ENCODE data around the gene IDI1.
A peak's percentile ranks its signal among the peaks of the same experiment; 100 is the strongest.
"Not testable (repeated sequence)": the region's sequence is repeated elsewhere in the genome, so short reads cannot be mapped to it uniquely, and the experiment has no call there.

Gene IDI1

DNA sequence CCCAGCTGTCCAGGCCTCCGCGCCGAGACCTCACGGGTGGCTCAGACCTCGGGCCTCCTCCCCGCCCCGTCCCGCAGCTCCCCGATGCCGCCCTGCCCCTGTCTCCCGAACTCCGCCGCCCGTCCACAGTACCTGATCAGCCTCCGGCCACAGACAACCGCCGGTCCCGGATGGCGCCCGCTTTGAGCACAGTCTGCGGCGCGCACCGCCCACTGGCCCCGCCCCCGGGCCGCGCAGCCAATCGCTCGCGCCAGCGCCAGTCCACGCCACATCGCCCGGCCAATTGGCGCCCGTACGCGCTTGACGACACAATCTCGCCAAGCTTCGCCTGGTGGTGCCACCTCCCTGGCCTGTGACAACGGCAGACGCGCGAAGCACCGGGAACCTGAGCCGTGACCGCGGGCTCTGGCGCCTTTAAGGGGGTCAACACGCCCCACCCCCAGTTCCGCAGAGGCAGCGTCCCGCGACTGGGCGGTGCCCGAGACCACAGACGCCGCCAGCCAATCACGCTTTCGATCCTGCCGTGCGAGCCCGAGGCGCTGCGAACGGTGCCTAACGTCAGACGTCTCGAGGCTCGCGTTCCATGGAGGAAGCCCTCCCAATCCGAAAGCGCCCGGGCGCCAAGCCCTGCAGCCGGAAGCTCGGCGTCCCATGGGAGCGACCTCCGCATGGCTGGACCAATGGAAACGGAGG is at the start of gene IDI1:
TSS of gene IDI1 (minus strand) at position 388 of the 693 bp plus-strand sequence. CDS start at position 272, 116 bp downstream.
- DNase-seq (ENCODE audit: low read depth), result peak; percentile 91

- DNase-seq (ENCODE audit: low read depth), result no peak
These were observed 48.5 kb upstream of the IDI1 start for GRCh38 chr10:1097436-1097835.

DNA sequence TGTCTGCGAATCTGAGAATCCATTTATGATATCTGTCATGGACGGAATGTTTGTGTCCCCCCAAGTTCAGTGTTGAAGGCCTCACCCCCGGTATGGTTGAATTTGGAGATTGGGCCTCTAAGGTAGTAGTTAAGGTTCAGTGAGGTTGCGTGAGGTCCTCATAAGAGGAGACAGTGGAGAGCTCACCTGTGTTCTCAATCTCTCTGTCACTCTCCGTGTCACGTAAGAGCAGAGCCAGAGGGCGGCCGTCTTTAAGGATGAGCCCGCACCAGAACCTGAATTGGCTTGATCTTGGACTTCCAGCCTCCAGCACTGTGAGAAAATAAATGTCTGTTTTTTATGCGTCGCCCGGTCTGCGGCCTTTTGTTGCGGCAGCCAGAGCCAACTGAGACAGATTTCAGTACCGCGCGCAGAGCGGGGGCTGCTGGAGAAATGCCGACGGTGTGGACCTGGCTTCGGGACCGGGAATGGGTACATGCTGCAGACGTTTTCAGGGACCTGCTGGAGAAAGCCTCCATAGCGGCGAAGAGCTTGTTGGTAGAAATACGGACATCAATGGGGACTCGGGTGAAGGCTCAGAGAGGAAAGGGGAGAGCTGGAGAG is 47.5 kb upstream of the IDI1 start:
- no peak for DNase-seq (ENCODE audit: low read depth)

GRCh38 chr10:1095498-1095897 is 46.6 kb upstream of the IDI1 start:
- DNase-seq (ENCODE audit: low read depth), result no peak

DNA sequence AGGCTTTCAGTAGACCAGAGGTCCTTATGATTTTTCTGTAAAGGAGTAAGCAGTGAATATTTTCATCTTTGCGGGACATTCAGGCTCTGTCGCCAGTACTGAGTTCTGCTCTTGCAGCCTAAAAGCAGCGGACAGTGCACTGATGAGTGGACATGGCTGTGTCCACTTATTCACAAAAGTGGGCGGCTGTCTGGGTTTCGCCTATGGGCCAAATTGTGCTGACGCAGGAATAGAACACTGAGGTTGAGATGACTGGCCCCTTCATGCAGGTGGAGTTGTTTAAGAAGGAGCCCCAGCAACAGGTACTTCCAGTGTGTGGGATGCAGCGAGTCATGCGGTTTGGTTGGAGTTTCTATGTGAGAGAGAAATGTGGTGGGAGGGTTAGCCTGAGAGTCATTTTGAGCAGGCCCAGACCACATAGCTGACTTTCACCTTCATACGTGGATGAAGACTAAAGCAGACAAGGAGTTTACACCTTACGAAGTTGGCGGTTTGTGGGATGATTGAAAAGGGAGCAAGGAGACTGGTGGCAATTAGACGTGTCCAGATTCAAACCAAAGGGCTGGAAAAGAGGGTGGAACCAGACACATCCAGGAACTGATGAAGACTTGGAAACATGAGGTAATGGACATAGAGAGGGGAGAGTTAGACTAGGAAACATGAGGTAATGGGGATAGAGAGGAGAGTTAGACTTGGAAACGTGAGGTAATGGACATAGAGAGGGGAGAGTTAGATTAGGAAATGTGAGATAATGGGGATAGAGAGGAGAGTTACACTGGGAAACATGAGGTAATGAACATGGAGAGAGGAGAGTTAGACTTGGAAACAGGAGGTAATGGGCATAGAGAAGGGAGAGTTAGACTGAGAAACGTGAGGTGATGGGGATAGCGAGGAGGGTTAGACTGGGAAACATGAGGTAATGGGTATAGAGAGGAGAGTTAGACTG is 45.5 kb upstream of the IDI1 start:
- no peak for DNase-seq (ENCODE audit: low read depth)

- DNase-seq (ENCODE audit: low read depth), result no peak
These were observed 44.8 kb upstream of the IDI1 start for GRCh38 chr10:1093696-1094095.

DNA sequence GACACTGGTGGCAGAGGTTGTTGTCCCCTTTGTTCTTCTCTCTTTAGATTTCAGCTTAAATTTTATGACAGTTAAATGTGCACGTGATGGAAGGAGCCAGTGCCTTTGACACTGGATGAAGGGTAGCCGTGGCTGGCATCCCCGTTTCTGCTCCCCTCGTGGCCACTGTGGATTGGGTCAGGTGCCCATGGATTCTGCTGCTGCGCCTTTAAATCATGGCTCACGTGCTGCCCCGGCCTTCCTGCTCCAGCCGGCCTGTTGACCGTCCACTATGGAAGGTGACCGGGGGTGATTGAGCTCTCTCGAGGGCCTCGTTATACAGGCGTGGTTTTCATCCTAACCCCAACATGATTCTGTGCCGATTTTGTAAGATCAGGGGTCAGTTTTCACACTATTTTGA is 41.8 kb upstream of the IDI1 start:
- no peak for DNase-seq (ENCODE audit: low read depth)

DNA sequence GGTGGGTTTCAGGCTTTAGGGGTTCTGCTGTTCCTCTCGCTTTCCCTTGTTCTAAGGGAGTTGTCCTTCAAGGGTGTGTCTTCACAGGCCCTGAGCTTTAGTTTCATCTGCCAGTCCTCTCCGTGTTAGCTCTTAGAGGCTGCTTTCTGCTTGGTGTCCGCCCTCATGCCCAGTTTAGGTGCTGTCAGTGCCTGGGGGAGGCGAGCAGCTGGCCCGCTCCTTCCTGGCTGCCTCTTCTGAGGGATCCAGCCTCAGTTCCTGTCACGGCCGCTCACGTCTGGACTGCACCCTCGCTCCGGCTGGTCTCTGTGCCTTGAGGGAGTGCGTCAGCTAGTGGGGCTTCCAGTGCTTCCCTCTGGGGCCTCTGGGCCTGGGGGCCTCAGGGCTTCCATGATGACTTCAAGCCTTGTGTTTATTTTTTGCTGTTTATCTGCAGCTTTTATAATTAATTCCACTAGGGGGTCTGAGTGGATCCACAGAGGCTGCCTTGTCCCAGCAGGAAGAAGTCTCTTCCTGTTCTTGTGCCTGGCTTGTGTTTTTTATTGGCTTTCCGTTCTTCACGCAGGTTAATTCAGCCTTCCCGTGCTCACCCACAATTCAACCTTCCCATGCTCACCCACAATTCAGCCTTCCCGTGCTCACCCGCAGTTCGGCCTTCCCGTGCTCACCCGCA is 40.2 kb upstream of the IDI1 start:
- no peak for DNase-seq (ENCODE audit: low read depth)

GRCh38 chr10:1086787-1087186 is 37.9 kb upstream of the IDI1 start:
- DNase-seq (ENCODE audit: low read depth), result no peak

GRCh38 chr10:1085258-1085657 is 36.3 kb upstream of the IDI1 start:
- DNase-seq (ENCODE audit: low read depth), result no peak

GRCh38 chr10:1084011-1084950 is 35.4 kb upstream of the IDI1 start:
- DNase-seq (ENCODE audit: low read depth), result no peak

DNA sequence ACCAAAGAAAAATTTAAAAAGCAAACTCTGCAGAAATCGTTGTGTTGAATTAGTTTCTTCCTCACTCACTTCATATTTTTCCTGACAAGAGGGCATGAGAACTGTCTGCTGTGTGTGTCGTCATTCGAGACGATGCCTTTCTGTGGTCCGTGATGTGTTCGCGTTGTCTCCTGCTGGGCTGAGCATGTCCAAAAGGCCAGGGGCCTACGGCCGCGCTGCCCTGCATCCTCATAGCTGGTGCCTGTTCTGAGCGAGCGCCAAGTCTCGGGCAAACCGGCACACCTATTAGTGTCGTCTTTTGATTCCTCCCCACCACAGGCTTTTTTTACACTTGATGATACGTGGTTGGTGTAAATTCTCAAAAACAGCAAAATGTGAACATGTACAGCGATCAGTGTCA is 34.7 kb upstream of the IDI1 start:
- no peak for DNase-seq (ENCODE audit: low read depth)

GRCh38 chr10:1078668-1079067 is 29.7 kb upstream of the IDI1 start:
- no peak for DNase-seq (ENCODE audit: low read depth)

DNA sequence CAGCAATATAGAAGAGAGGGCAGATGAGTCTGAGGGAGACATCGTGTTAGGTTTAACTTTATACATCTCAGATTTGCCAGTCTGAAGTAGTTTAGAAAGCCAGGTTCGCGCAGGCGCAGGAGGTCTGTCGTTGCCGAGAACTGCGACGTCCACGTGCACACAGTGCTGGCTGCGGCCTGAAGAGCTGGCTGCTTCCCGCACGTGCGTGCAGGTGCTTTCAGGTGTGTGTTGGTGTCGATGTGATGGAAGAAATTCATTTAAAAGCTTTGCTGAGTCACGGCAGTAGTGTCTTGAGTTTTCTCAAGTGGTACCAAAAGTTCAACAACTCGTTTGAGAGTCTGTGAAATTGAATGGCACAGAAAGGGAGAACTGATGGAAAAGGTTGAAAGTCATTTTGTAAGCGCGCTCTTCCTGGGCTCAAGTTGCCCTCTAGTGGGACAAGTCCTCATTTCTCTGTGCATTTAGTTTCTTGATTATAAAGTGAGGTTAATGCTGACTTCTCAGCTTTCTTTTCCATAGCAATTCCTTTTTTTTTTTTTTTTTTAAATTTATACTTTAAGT is 25.9 kb upstream of the IDI1 start:
- no peak for DNase-seq (ENCODE audit: low read depth)

- no peak for DNase-seq (ENCODE audit: low read depth)
These were observed 25.3 kb upstream of the IDI1 start for GRCh38 chr10:1074052-1074747.

DNA sequence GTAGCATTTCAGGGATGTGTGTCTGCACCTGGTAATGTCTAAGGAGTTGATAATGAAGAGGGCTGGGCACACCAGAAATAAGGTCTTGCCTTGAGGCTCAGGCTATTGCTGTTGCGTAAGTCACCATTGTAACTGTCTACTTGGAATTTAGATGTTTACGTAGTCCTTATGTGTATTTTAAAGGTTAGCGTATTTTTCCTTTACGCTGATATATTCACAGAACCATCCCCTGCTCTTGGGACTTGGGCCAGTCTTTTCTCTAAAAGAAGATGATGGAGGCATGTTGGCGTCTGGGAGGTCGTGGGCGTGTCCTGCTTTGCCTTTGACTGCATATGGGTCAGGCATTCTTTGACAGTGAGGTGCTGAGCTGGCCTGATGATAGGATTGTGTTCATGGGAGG is 22.0 kb upstream of the IDI1 start:
- no peak for DNase-seq (ENCODE audit: low read depth)

DNA sequence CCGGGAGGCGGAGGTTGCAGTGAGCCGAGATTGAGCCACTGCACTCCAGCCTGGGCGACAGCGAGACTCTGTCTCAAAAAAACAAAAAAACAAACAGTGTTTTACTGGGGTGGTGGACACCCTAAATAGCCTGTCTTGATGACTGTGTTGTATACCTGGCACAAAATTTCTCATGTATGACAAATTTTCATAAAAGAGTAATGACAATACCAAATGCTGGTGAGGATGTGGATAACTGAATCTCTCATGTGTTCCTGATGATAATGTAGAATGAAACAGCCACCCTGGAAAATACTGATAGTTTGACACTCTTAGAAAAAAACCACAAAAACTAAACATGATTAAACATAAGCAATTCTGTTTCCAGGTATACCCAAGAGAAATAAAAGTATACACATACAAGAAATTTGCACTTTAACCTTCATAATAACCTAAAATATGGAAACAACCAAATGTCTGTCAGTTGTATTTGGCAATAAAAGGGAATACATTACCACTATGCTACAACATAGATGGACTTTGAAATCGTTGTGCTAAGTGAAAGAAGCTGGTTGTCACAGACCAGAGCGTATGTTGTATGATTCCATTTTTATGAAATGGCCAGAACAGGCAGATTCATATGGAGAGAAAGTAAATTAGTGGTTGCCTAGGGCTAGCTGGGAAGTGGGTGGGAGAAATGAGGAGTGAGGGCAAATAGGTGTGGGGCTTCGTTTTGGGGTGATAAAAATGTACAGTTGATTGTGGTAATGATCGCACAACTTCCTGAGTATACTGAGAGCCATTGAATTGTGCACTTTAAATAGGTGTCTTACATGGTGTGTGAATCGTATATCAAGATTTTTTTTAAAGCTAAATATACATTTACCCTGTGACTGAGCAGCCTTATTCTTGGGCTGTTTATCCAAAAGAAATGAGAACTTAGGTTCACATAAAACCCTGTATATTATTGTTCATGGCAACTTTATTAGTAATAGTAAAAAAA is 19.8 kb upstream of the IDI1 start:
- no peak for DNase-seq (ENCODE audit: low read depth)

- not testable (repeated sequence) for DNase-seq (ENCODE audit: low read depth)
These were observed 17.8 kb upstream of the IDI1 start for GRCh38 chr10:1066734-1067133.

DNA sequence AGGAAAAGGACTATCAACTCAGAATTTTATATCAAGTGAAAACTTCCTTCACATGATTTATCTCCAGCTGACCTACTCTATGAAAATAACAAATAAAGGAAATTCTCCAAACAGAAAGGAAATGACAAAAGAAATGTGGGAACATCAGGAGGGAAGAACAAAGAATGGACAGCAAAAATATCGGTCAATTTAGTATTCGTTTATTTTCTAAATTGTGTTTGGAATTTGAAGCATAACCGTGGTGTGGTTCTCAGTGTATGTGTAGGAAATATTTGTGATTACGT is 16.0 kb upstream of the IDI1 start:
- no peak for DNase-seq (ENCODE audit: low read depth)

Measured in stimulated activated CD8-positive, alpha-beta memory T cell treated with anti-CD3 and anti-CD28 coated beads, Interleukin-15, amount 100 ng/mL, for 1 hour (primary cell).